Trophoblast cell (in vitro differentiated cells and primary cell): Measurements from ENCODE around the gene ASIC1.

Experiments used
- DNase-seq, 2 donors: peaks; one replicate each; pipeline ENCODE4 v3.0.0-alpha.2; 2016
- H2AFZ ChIP-seq: 2 replicates; pipeline ENCODE4 v1.6.1; 2013; ENCODE audit warnings: low read length, moderate library complexity, mild to moderate bottlenecking; ENCODE audit not compliant: insufficient read depth, poor library complexity
- H2AK5ac ChIP-seq: 2 replicates; pipeline ENCODE4 v1.6.1; 2013; ENCODE audit warnings: mild to moderate bottlenecking, low read length
- H2BK120ac ChIP-seq: 2 replicates; pipeline ENCODE4 v1.6.1; 2013; ENCODE audit warnings: low read length, mild to moderate bottlenecking, moderate library complexity; ENCODE audit not compliant: insufficient read depth, poor library complexity
- H2BK12ac ChIP-seq: 2 replicates; pipeline ENCODE4 v1.6.1; 2013; ENCODE audit warnings: mild to moderate bottlenecking, low read length, moderate library complexity
- H2BK5ac ChIP-seq: 2 replicates; pipeline ENCODE4 v1.6.1; 2013; ENCODE audit warnings: low read length, low read depth, moderate library complexity, mild to moderate bottlenecking; ENCODE audit not compliant: poor library complexity
- H3K14ac ChIP-seq: 2 replicates; pipeline ENCODE4 v1.6.1; 2013; ENCODE audit warnings: mild to moderate bottlenecking, low read length
- H3K18ac ChIP-seq: 2 replicates; pipeline ENCODE4 v1.6.1; 2013; ENCODE audit warnings: mild to moderate bottlenecking, low read length
- H3K23ac ChIP-seq: 2 replicates; pipeline ENCODE4 v1.6.1; 2013; ENCODE audit warnings: low read length
- H3K27ac ChIP-seq: 2 replicates; pipeline ENCODE4 v1.5.1; 2013; ENCODE audit warnings: low read depth, mild to moderate bottlenecking, inconsistent platforms, low read length, moderate library complexity
- H3K27me3 ChIP-seq: 2 replicates; pipeline ENCODE4 v1.6.1; 2013; ENCODE audit warnings: inconsistent platforms, mild to moderate bottlenecking, low read length, moderate library complexity; ENCODE audit not compliant: insufficient read depth
- H3K36me3 ChIP-seq, 2 experiments: 1 replicate in 1 of 2; 2 replicates in 1 of 2; pipeline ENCODE4 v1.6.1; 2013; ENCODE audit warnings: low read length in 2 of 2, mild to moderate bottlenecking in 2 of 2, moderate library complexity in 1 of 2; ENCODE audit not compliant: insufficient read depth in 2 of 2, control insufficient read depth in 1 of 2
- H3K4ac ChIP-seq: 2 replicates; pipeline ENCODE4 v1.6.1; 2013; ENCODE audit warnings: low read depth, mild to moderate bottlenecking, low read length, moderate library complexity
- H3K4me1 ChIP-seq, 2 experiments: 1 replicate in 1 of 2; 2 replicates in 1 of 2; pipeline ENCODE4 v1.6.1; 2013; ENCODE audit warnings: low read length in 2 of 2, mild to moderate bottlenecking in 2 of 2, moderate library complexity in 1 of 2; ENCODE audit not compliant: insufficient read depth in 2 of 2, control insufficient read depth in 1 of 2
- H3K4me2 ChIP-seq: 2 replicates; pipeline ENCODE4 v1.6.1; 2013; ENCODE audit warnings: inconsistent platforms, mild to moderate bottlenecking, low read length, moderate library complexity
- H3K4me3 ChIP-seq: 2 replicates; pipeline ENCODE4 v1.5.1; 2013; ENCODE audit warnings: mild to moderate bottlenecking, low read depth, low read length, inconsistent platforms
- H3K79me1 ChIP-seq: one replicate; pipeline ENCODE4 v1.6.1; 2013; ENCODE audit warnings: low read length
- H3K79me2 ChIP-seq: 2 replicates; pipeline ENCODE4 v1.6.1; 2013; ENCODE audit warnings: low read length, mild to moderate bottlenecking; ENCODE audit not compliant: control insufficient read depth, insufficient read depth, poor library complexity
- H3K9ac ChIP-seq: 2 replicates; pipeline ENCODE4 v1.6.1; 2013; ENCODE audit warnings: mild to moderate bottlenecking, low read length
- H3K9me3 ChIP-seq: 2 replicates; pipeline ENCODE4 v1.6.1; 2013; ENCODE audit warnings: low read depth, mild to moderate bottlenecking, control low read depth, inconsistent platforms, low read length; ENCODE audit not compliant: insufficient read depth
- H4K12ac ChIP-seq: 2 replicates; pipeline ENCODE4 v1.6.1; 2013; ENCODE audit warnings: low read depth, mild to moderate bottlenecking, low read length, moderate library complexity
- H4K8ac ChIP-seq: 2 replicates; pipeline ENCODE4 v1.6.1; 2013; ENCODE audit warnings: low read depth, mild to moderate bottlenecking, low read length, moderate library complexity
- H4K91ac ChIP-seq: one replicate; pipeline ENCODE4 v1.6.1; 2013; ENCODE audit warnings: low read depth, mild to moderate bottlenecking, low read length, moderate library complexity
- WGBS: extraction: QIAGEN DNeasy Blood & Tissue Kit; methylation state at CpG from one replicate; pipeline ENCODE4 v1.1.7; 2013; ENCODE audit warnings: missing lambda C conversion rate; ENCODE audit not compliant: insufficient read length, insufficient coverage; ENCODE audit errors: extremely low coverage; 5-methylcytosine and 5-hydroxymethylcytosine counted together

ASIC1 gene

DNA sequence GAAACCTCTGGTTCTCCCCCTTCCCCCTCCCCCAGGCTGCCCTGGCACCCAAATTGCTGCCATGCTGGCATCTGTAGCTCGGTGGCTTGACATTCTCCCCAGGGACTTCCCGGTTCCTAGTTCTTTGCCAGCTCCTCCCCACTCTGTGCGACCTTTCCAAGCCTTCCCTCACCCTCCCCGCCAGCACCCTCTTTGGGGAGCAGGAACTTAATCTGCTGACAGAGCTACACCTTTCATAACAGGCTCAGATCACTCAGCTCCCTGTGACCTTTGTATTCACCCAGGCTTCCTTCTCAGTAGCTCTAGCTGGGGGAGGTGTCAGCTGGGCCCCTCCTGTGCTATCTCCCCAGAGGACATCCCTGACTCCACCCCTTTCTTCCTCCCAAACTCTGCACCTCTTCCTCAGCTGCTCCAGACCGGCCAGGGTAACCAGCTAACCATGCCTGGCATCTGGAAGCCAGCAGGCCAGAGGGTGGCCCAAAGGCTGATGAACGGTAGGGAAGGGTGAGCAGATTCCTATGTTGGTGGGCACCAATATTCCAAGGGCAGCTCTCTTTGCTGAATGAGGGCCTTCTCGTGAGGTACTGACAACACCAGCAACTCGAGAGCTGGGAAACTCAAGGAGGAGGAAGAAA lies 52.8 kb downstream of the ASIC1 start:
- H3K4me1 ChIP-seq: peaks cover 12 to 14% of the 10 kb centered on the region in 2 experiments
- WGBS: no CpG with 5 or more reads among the region's 8 CpGs
- H4K12ac ChIP-seq: no peak overlapping the region

DNA sequence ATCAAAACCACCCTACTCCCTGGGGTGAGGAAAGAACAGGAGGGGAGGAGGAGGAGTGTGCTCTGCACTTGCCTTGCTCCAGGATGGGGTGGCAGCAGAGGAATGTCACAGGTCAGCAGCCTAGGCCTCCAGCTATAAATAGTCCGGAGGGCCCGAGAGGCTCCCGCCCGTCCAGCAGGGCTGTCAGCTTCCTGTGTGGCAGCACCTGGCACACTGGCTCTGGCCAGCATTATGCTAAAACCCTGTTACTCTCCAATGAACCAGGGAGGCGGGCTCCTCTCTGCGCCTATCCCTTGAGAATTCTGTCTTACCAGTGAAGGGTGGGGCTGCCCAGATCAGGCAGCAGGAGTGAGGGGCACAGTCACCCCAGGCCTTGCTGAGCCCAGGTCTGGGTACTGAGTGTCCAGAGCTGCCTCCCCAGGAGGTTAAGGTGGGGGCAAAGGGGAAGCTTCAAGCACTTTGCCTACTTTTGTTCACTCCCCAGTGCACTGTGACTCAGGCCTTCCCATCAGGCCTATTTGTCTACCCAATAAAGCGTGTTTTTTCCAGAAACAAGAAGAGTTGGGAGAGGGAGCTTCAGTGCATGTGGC lies 53.5 kb downstream of the ASIC1 start:
- Histone ChIP-seq H3K9me3 (no peaks in the 10 kb centered on the region), H2BK120ac (no peak overlapping the region), H3K4me2 (peak overlapping the region; percentile 92), H4K91ac (no peak overlapping the region), H4K12ac (no peak overlapping the region), H3K27me3 (no peaks in the 10 kb centered on the region), H3K18ac (no peak overlapping the region), H3K36me3 (peaks cover 0 to 2% of the 10 kb centered on the region in 2 experiments), H2AFZ (peak overlapping the region; percentile 26), H3K14ac (no peak overlapping the region), H3K4ac (no peak overlapping the region), H2AK5ac (no peak overlapping the region), H3K4me3 (no peak overlapping the region), H4K8ac (peak overlapping the region; percentile 15), H3K27ac (no peak overlapping the region), H3K79me1 (peaks cover 5% of the 10 kb centered on the region), H3K79me2 (no peaks in the 10 kb centered on the region), H2BK12ac (no peak overlapping the region), H3K9ac (no peak overlapping the region), H2BK5ac (no peak overlapping the region), H3K4me1 (peaks cover 12 to 14% of the 10 kb centered on the region in 2 experiments), H3K23ac (no peak overlapping the region)
- WGBS: no CpG with 5 or more reads among the region's 7 CpGs
- peak in 1 of 2 donors; percentile 6 for DNase-seq

More for the DNA sequence above, 52.8 kb downstream of the ASIC1 start:
- Histone ChIP-seq H3K9ac (no peak overlapping the region), H3K4ac (no peak overlapping the region), H3K4me3 (no peak overlapping the region), H3K79me1 (peaks cover 5% of the 10 kb centered on the region), H2BK5ac (no peak overlapping the region), H2AK5ac (no peak overlapping the region), H3K14ac (no peak overlapping the region), H3K27me3 (no peaks in the 10 kb centered on the region), H3K36me3 (no peaks in the 10 kb centered on the region), H2AFZ (peak overlapping the region; percentile 26), H3K23ac (no peak overlapping the region), H3K18ac (no peak overlapping the region), H3K9me3 (no peaks in the 10 kb centered on the region), H3K27ac (no peak overlapping the region), H4K8ac (no peak overlapping the region), H2BK12ac (peak overlapping the region; percentile 15), H2BK120ac (no peak overlapping the region), H3K4me2 (no peak overlapping the region), H3K79me2 (no peaks in the 10 kb centered on the region), H4K91ac (peak overlapping the region; percentile 34)
- DNase-seq: no peak

DNA sequence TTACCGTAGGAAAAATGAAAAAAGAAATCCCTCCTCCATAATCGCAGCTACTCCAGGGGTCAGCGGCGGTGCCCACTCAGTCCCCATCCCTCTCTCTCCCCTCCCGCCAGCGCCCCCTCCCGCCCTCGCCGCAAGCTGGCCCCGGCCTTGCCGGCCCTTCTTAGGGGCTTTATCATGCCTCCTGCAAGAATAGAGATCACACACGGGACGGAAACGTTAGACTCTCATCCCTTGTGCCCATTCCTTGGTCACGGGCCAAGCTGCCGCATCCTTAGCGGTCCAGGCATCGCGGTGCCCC lies 53.9 kb downstream of the ASIC1 start:
- no peak overlapping the region for H2AK5ac ChIP-seq
- peak overlapping the region; percentile 92 for H3K4me2 ChIP-seq
- no peak overlapping the region for H2BK120ac ChIP-seq
- H2AFZ ChIP-seq: no peak overlapping the region
- no peak overlapping the region for H3K23ac ChIP-seq
- no peak overlapping the region for H2BK12ac ChIP-seq
- no peak overlapping the region for H3K4me3 ChIP-seq
- no peak overlapping the region for H3K14ac ChIP-seq
- H4K8ac ChIP-seq: no peak overlapping the region
- H3K4ac ChIP-seq: no peak overlapping the region
- no peak overlapping the region for H2BK5ac ChIP-seq
- peaks cover 0 to 2% of the 10 kb centered on the region in 2 experiments for H3K36me3 ChIP-seq
- no peak overlapping the region for H4K12ac ChIP-seq
- H3K9ac ChIP-seq: no peak overlapping the region
- no peaks in the 10 kb centered on the region for H3K9me3 ChIP-seq
- peaks cover 5% of the 10 kb centered on the region for H3K79me1 ChIP-seq
- H3K18ac ChIP-seq: no peak overlapping the region
- H3K79me2 ChIP-seq: no peaks in the 10 kb centered on the region
- no peak for DNase-seq
- no peak overlapping the region for H4K91ac ChIP-seq
- WGBS: no CpG with 5 or more reads among the region's 19 CpGs
- H3K4me1 ChIP-seq: peaks cover 12 to 14% of the 10 kb centered on the region in 2 experiments
- H3K27ac ChIP-seq: no peak overlapping the region
- no peaks in the 10 kb centered on the region for H3K27me3 ChIP-seq

DNA sequence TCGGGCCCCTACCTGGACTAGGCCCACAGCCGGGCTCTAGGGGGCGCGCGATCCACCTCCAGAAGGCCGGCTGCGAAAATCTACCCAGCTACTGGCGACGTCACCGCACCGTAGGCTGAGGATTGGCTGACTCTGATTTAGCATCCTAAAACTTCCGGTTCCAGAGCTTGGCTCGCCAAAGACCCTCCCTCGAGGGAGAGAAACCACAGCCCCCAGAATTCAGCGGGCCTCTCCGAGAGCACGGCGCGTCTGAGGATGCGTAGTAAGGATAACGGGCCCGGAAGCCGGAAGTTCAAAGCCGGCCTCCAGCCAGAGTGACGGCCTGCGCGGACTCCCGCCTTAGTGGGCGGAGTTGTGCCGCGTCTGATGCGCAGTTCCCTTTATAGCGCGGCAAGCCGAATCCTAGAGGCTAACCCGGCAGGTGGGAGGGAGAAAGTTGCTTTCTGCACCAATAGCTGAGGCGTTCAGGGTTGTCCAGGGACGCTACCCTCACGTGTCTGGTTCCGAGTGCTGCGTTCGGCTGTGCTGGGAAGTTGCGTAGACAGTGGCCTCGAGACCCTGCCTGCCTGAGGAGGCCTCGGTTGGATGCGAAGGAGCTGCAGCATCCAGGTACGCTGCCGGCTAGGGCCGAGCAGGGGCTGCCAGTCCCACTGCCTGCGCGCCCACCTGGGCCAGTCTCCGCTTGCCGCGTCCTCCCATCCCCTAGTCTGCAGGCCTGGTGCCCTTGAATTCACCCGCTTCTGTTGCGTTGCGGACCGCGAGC lies 54.5 kb downstream of the ASIC1 start, which contains the start of gene COX14:
COX14 (plus strand) TSS at position 544 of the 763 bp plus-strand sequence. CDS start 7,808 bp downstream, outside the sequence.
- WGBS: no CpG with 5 or more reads among the region's 59 CpGs
- Histone ChIP-seq H3K9ac (peak within 1 kb of the TSS; percentile 77), H4K12ac (peak within 1 kb of the TSS; percentile 55), H2AFZ (peak within 1 kb of the TSS; percentile 27), H2BK12ac (no peak within 1 kb of the TSS), H3K79me2 (no peaks in the 10 kb centered on the region), H4K91ac (peak within 1 kb of the TSS; percentile 33), H3K23ac (peak within 1 kb of the TSS; percentile 22), H3K4me2 (peak within 1 kb of the TSS; percentile 92), H3K14ac (peak within 1 kb of the TSS; percentile 60), H3K27ac (peak within 1 kb of the TSS; percentile 58), H3K36me3 (peaks cover 0 to 2% of the 10 kb centered on the region in 2 experiments), H3K27me3 (no peaks in the 10 kb centered on the region), H2BK5ac (no peak within 1 kb of the TSS), H2AK5ac (peak within 1 kb of the TSS; percentile 36), H3K79me1 (peaks cover 5% of the 10 kb centered on the region), H3K18ac (peak within 1 kb of the TSS; percentile 10), H3K4ac (no peak within 1 kb of the TSS), H2BK120ac (no peak within 1 kb of the TSS), H4K8ac (peak within 1 kb of the TSS; percentile 78), H3K4me3 (peak within 1 kb of the TSS; percentile 98), H3K4me1 (peaks cover 12 to 14% of the 10 kb centered on the region in 2 experiments), H3K9me3 (no peaks in the 10 kb centered on the region)
- peak; percentile 100 for DNase-seq
